Liver (tissue), 3 donors: ENCODE data around the gene EEFSEC.

Experiments
- FOXA1 ChIP-seq: IDR thresholded peaks from 2 replicates; pipeline ENCODE4 v1.6.1; 2016; ENCODE audit warnings: antibody characterized with exemption
- HNF4G ChIP-seq: IDR thresholded peaks from 2 replicates; pipeline ENCODE4 v1.6.1; 2016; ENCODE audit warnings: antibody characterized with exemption
- JUND ChIP-seq, 2 donors: IDR thresholded peaks; 2 replicates each; pipeline ENCODE4 v1.6.1; 2016; ENCODE audit warnings: antibody characterized with exemption in 2 of 2
- SP1 ChIP-seq: IDR thresholded peaks from 2 replicates; pipeline ENCODE4 v1.6.1; 2018; ENCODE audit warnings: antibody characterized with exemption, mild to moderate bottlenecking
- TAF1 ChIP-seq: conservative IDR thresholded peaks from 2 replicates; pipeline ENCODE4 v1.6.1; 2016; ENCODE audit warnings: antibody characterized with exemption, mild to moderate bottlenecking
- YY1 ChIP-seq: IDR thresholded peaks from 2 replicates; pipeline ENCODE4 v1.6.1; 2016; ENCODE audit warnings: antibody characterized with exemption, mild to moderate bottlenecking
- TF ChIP-seq, protein P1 (sequence below): fragments of 150-350 bp; IDR thresholded peaks from 2 replicates; pipeline ENCODE4 v1.5.1; 2017; ENCODE audit warnings: improper control_type of control experiment, low read depth, low read length; ENCODE audit not compliant: missing input control
- TF ChIP-seq, protein P2 (sequence below): IDR thresholded peaks from 2 replicates; pipeline ENCODE4 v1.6.1; 2016; ENCODE audit warnings: antibody characterized with exemption
- TF ChIP-seq, protein P3 (sequence below): IDR thresholded peaks from 2 replicates; pipeline ENCODE4 v1.6.1; 2016; ENCODE audit warnings: antibody characterized with exemption
- TF ChIP-seq, protein P4 (sequence below): IDR thresholded peaks from 2 replicates; pipeline ENCODE4 v1.6.1; 2016; ENCODE audit warnings: antibody characterized with exemption, mild to moderate bottlenecking
- donor health status: healthy.
- donor health status: healthy.

DNA sequence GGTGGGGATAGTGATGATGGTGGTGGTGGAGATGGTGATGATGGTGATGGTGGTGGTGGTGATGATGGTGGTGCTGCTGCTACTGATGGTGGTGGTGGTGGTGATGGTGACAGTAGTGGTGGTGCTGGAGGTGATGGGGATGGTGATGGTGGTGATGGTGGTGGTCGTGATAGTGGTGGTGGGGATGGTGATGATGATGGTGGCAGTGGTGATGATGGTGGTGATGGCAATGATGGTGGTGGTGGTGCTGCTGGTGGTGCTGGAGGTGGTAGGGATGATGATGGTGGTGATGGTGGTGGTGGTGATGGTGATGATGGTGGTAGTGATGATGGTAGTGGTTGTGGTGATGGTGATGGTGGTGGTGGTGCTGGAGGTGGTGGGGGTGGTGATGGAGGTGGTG is 292.1 kb downstream of the EEFSEC start:
- TF ChIP-seq, protein P1, sequence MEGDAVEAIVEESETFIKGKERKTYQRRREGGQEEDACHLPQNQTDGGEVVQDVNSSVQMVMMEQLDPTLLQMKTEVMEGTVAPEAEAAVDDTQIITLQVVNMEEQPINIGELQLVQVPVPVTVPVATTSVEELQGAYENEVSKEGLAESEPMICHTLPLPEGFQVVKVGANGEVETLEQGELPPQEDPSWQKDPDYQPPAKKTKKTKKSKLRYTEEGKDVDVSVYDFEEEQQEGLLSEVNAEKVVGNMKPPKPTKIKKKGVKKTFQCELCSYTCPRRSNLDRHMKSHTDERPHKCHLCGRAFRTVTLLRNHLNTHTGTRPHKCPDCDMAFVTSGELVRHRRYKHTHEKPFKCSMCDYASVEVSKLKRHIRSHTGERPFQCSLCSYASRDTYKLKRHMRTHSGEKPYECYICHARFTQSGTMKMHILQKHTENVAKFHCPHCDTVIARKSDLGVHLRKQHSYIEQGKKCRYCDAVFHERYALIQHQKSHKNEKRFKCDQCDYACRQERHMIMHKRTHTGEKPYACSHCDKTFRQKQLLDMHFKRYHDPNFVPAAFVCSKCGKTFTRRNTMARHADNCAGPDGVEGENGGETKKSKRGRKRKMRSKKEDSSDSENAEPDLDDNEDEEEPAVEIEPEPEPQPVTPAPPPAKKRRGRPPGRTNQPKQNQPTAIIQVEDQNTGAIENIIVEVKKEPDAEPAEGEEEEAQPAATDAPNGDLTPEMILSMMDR, result no peak
- no peak for TF ChIP-seq TAF1
- TF ChIP-seq, protein P2, sequence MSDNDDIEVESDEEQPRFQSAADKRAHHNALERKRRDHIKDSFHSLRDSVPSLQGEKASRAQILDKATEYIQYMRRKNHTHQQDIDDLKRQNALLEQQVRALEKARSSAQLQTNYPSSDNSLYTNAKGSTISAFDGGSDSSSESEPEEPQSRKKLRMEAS, result no peak
- TF ChIP-seq, protein P3, sequence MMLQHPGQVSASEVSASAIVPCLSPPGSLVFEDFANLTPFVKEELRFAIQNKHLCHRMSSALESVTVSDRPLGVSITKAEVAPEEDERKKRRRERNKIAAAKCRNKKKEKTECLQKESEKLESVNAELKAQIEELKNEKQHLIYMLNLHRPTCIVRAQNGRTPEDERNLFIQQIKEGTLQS, result no peak
- no peak for TF ChIP-seq YY1
- no peak for TF ChIP-seq JUND (IDR thresholded peaks at IDR 0.05)
- no peak for TF ChIP-seq FOXA1
- no peak for TF ChIP-seq HNF4G
- TF ChIP-seq, protein P4, sequence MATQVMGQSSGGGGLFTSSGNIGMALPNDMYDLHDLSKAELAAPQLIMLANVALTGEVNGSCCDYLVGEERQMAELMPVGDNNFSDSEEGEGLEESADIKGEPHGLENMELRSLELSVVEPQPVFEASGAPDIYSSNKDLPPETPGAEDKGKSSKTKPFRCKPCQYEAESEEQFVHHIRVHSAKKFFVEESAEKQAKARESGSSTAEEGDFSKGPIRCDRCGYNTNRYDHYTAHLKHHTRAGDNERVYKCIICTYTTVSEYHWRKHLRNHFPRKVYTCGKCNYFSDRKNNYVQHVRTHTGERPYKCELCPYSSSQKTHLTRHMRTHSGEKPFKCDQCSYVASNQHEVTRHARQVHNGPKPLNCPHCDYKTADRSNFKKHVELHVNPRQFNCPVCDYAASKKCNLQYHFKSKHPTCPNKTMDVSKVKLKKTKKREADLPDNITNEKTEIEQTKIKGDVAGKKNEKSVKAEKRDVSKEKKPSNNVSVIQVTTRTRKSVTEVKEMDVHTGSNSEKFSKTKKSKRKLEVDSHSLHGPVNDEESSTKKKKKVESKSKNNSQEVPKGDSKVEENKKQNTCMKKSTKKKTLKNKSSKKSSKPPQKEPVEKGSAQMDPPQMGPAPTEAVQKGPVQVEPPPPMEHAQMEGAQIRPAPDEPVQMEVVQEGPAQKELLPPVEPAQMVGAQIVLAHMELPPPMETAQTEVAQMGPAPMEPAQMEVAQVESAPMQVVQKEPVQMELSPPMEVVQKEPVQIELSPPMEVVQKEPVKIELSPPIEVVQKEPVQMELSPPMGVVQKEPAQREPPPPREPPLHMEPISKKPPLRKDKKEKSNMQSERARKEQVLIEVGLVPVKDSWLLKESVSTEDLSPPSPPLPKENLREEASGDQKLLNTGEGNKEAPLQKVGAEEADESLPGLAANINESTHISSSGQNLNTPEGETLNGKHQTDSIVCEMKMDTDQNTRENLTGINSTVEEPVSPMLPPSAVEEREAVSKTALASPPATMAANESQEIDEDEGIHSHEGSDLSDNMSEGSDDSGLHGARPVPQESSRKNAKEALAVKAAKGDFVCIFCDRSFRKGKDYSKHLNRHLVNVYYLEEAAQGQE, result no peak
- no peak for TF ChIP-seq SP1
